LHCN-M2 (cell line): ENCODE data around the gene ANKRD6. TPM values are rescaled to one million over a fixed set of nuclear protein-coding genes. Genes with fewer than 3 reads are reported as not detected.
"Not testable (repeated sequence)": the region's sequence is repeated elsewhere in the genome, so short reads cannot be mapped to it uniquely, and the experiment has no call there.

Experiments used
- DNase-seq: peaks from one replicate; pipeline ENCODE4 v3.0.0-alpha.2; 2012; ENCODE audit warnings: low read depth
- total RNA-seq: library from RNA; depleted of rRNA; stranded (reverse); fragments of >200 nt; gene quantifications from 2 replicates; pipeline ENCODE4 v1.2.3, GENCODE V29; 2014

ANKRD6 gene
- total RNA-seq, 1 experiment from 2014 or later = 0.17 TPM

GRCh38 chr6:89596056-89596455 lies 163.1 kb downstream of the ANKRD6 start:
- DNase-seq = no peak

GRCh38 chr6:89596484-89596883 lies 163.5 kb downstream of the ANKRD6 start:
- no peak for DNase-seq

- no peak for DNase-seq
These were observed 164.4 kb downstream of the ANKRD6 start for GRCh38 chr6:89597372-89597771.

GRCh38 chr6:89597988-89598387 lies 165.0 kb downstream of the ANKRD6 start:
- DNase-seq = peak; percentile 40

- DNase-seq = no peak
These were observed 166.8 kb downstream of the ANKRD6 start for GRCh38 chr6:89599727-89600126.

GRCh38 chr6:89602166-89602565 lies 169.2 kb downstream of the ANKRD6 start:
- DNase-seq = no peak

- no peak for DNase-seq
These were observed 171.7 kb downstream of the ANKRD6 start for GRCh38 chr6:89604653-89605052.

- DNase-seq = no peak
These were observed 172.9 kb downstream of the ANKRD6 start for GRCh38 chr6:89605861-89606260.

- peak; percentile 11 for DNase-seq
These were observed 177.2 kb downstream of the ANKRD6 start for GRCh38 chr6:89610149-89610642.

- DNase-seq = peak; percentile 10
These were observed 178.7 kb downstream of the ANKRD6 start for GRCh38 chr6:89611666-89612065.

GRCh38 chr6:89612121-89612520 lies 179.2 kb downstream of the ANKRD6 start:
- no peak for DNase-seq

- DNase-seq = no peak
These were observed 180.8 kb downstream of the ANKRD6 start for GRCh38 chr6:89613790-89614189.

- no peak for DNase-seq
These were observed 182.9 kb downstream of the ANKRD6 start for GRCh38 chr6:89615882-89616281.

- no peak for DNase-seq
These were observed 183.6 kb downstream of the ANKRD6 start for GRCh38 chr6:89616531-89616930.

- DNase-seq = no peak
These were observed 185.1 kb downstream of the ANKRD6 start for GRCh38 chr6:89618026-89618425.

- no peak for DNase-seq
These were observed 186.6 kb downstream of the ANKRD6 start for GRCh38 chr6:89619567-89619966.

GRCh38 chr6:89623749-89624148 lies 190.8 kb downstream of the ANKRD6 start:
- no peak for DNase-seq

- DNase-seq = no peak
These were observed 197.5 kb downstream of the ANKRD6 start for GRCh38 chr6:89630488-89630887.

GRCh38 chr6:89636412-89636811 lies 203.5 kb downstream of the ANKRD6 start:
- not testable (repeated sequence) for DNase-seq

GRCh38 chr6:89637960-89638319 lies 205.0 kb downstream of the ANKRD6 start:
- DNase-seq = no peak

GRCh38 chr6:89638320-89639195 lies 205.6 kb downstream of the ANKRD6 start, which contains the start of gene LYRM2:
TSS of gene LYRM2 (minus strand) at chr6:89638747. CDS start at chr6:89638716, 31 bp downstream.
- DNase-seq = peak; percentile 89

- peak; percentile 2 for DNase-seq
These were observed 207.9 kb downstream of the ANKRD6 start for GRCh38 chr6:89640804-89641203.

- DNase-seq = not testable (repeated sequence)
These were observed 208.6 kb downstream of the ANKRD6 start for GRCh38 chr6:89641581-89641980.
